HG02970 (cell line): ENCODE results near the gene ZNF534.
"Not testable (repeated sequence)": the region's sequence is repeated elsewhere in the genome, so short reads cannot be mapped to it uniquely, and the experiment has no call there.

Experiments used
- ATAC-seq: cut with Tn5 transposase; IDR thresholded peaks from one replicate; pipeline ENCODE4 v1.9.1; 2021; ENCODE audit warnings: mild to moderate bottlenecking, moderate library complexity, moderate number of reproducible peaks; ENCODE audit not compliant: unreplicated experiment, low FRiP score

ZNF534 gene

GRCh38 chr19:52494518-52494917 lies 65.6 kb downstream of the ZNF534 start:
- ATAC-seq = no peak

- ATAC-seq = no peak
Observed at GRCh38 chr19:52498571-52498970, 69.6 kb downstream of the ZNF534 start.

GRCh38 chr19:52500474-52500873 lies 71.5 kb downstream of the ZNF534 start:
- not testable (repeated sequence) for ATAC-seq

GRCh38 chr19:52500991-52501390 lies 72.0 kb downstream of the ZNF534 start:
- not testable (repeated sequence) for ATAC-seq
